Adrenal gland (tissue), 12 donors: ENCODE measurements around the gene GLB1L3. TPM values are rescaled to one million over a fixed set of nuclear protein-coding genes. Genes with fewer than 3 reads are reported as not detected.

Source experiments
- DNase-seq, 7 donors: peaks; one replicate each; pipeline ENCODE4 v3.0.0-alpha.2; 2019 to 2020
- H3K27ac ChIP-seq, 5 donors: fragments of 200-600 bp; sonication (generic) in 4 of 5; 1 replicate in 3 of 5; 2 replicates in 2 of 5; pipeline versions ENCODE4 v1.5.1 to v1.8.0; 2016 to 2020; ENCODE audit warnings: mild to moderate bottlenecking in 1 of 5
- H3K27me3 ChIP-seq: fragments of 200-600 bp; 2 replicates; pipeline ENCODE4 v1.8.0; 2021
- H3K36me3 ChIP-seq, 2 donors: fragments of 200-600 bp; replicated peaks in 1 of 2; 1 replicate in 1 of 2; 2 replicates in 1 of 2; pipeline versions ENCODE4 v1.5.1 to v1.8.0; 2018 to 2022
- H3K4me1 ChIP-seq, 2 donors: fragments of 200-600 bp; replicated peaks in 1 of 2; 1 replicate in 1 of 2; 2 replicates in 1 of 2; pipeline versions ENCODE4 v1.5.1 to v1.8.0; 2018 to 2021
- H3K4me3 ChIP-seq, 4 donors: fragments of 200-600 bp; sonication (generic) in 3 of 4; one replicate each; pipeline ENCODE4 v1.5.1; 2016 to 2018
- H3K9me3 ChIP-seq, 3 donors: fragments of 200-600 bp; sonication (generic) in 1 of 3; replicated peaks in 1 of 3; 1 replicate in 2 of 3; 2 replicates in 1 of 3; pipeline versions ENCODE4 v1.5.1 to v1.8.0; 2016 to 2021
- CTCF ChIP-seq, 6 experiments: fragments of 450-650 bp in 4 of 6; fragments of 200-600 bp in 2 of 6; sonication (generic) in 1 of 6; IDR thresholded peaks; 1 replicate in 5 of 6; 2 replicates in 1 of 6; pipeline versions ENCODE4 v1.5.1 to v1.8.0; 2016 to 2021; ENCODE audit warnings: antibody characterized with exemption in 6 of 6, mild to moderate bottlenecking in 2 of 6, moderate library complexity in 1 of 6
- POLR2A ChIP-seq, 2 donors: fragments of 450-650 bp; IDR thresholded peaks; one replicate each; pipeline ENCODE4 v1.6.1; 2017; ENCODE audit warnings: antibody characterized with exemption in 2 of 2, mild to moderate bottlenecking in 2 of 2, moderate library complexity in 1 of 2
- WGBS, 4 donors: extraction: QIAGEN DNeasy Blood & Tissue Kit in 2 of 4; methylation state at CpG; one replicate each; pipeline versions ENCODE4 v1.1.5 to v1.1.7; 2013 to 2017; 5-methylcytosine and 5-hydroxymethylcytosine counted together
- intact Hi-C, 2 donors: fragments of 100-400 bp; cut with DNase I; formaldehyde crosslinking; loops; one replicate each; pipeline versions ENCODE4 v1.14.1 to v1.15.0; 2022 to 2023
- polyA plus RNA-seq, 3 donors: library from polyadenylated mRNA; stranded (reverse); fragments of 200-250 nt in 2 of 3; fragments of 350-450 nt in 1 of 3; fragmentation: Illumina TruSeq in 1 of 3; extraction: RNeasy Lipid Tissue Mini Kit (QIAGEN cat#74804) in 1 of 3; gene quantifications; one replicate each; pipeline ENCODE4 v1.2.3, GENCODE V29; 2013 to 2014
- total RNA-seq, 9 donors: library from RNA; depleted of rRNA in 4 of 9; stranded (reverse); fragments of >200 nt in 4 of 9; fragments of 120-200 nt in 1 of 9; fragmentation: NEBNext Ultra II Directional in 1 of 9; extraction: Animal tissue kit (Norgen Biotek cat#: 25700) in 1 of 9; gene quantifications; one replicate each; pipeline versions ENCODE4 v1.1.0 to v1.2.4, GENCODE V29; 2013 to 2023
- donor health status: healthy with polysubstance abuse.
- donor health status: Bipolar disorder and iron deficiency.
- donor health status: DM: yes; HTN: yes; CAD: no.
- donor health status: DM: no; HTN: no; CAD: no.
- donor health status: DM: no; HTN: no; CAD: no.
- donor health status: DM: yes; HTN: yes; CAD: no.

Gene GLB1L3
- total and polyA plus RNA-seq, 12 donors: 0.06 to 1.4 (median 0.51) TPM; not detected in 5

DNA sequence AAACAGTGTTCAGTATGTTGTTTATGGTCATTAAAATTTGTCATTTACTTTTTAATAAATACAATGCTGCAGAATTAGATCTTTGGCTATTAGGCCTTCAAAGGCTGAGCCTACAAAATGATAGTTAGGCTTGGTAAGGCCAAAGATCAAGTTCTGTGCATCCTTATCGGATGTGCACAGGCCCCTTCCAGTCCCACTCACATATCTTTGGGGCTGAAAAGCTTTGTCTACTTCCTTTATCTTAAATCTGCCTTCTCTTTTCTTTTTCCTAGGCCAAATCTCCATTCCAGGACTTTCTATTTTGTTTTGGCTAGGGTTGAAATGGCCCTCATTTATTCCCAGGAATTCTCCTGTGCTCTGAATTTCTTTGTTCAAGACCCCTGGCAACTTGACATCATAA is 52.3 kb downstream of the GLB1L3 start:
- intact Hi-C loops: no loop called here
- no peaks in the 10 kb centered on the region for H3K36me3 ChIP-seq
- H3K4me1 ChIP-seq: peaks cover 12 to 13% of the 10 kb centered on the region in 2 donors
- no peaks in the 10 kb centered on the region for H3K27me3 ChIP-seq
- no peak for DNase-seq
- WGBS, 4 donors: 93 to 100% (median 96%) methylated on average over 1 of the region's 1 CpG
- no peak overlapping the region for H3K4me3 ChIP-seq
- no peak for TF ChIP-seq CTCF (IDR thresholded peaks at IDR 0.05)
- no peak for TF ChIP-seq POLR2A (IDR thresholded peaks at IDR 0.05)
- no peak overlapping the region for H3K27ac ChIP-seq
- no peaks in the 10 kb centered on the region for H3K9me3 ChIP-seq

- WGBS, 4 donors: 31 to 43% (median 38%) methylated on average over 22 of the region's 22 CpGs
- intact Hi-C loops: no loop called here
- Histone ChIP-seq H3K4me1 (peaks cover 12 to 13% of the 10 kb centered on the region in 2 donors), H3K27me3 (no peaks in the 10 kb centered on the region), H3K27ac (no peak overlapping the region), H3K9me3 (no peaks in the 10 kb centered on the region), H3K4me3 (peak overlapping the region in 2 of 4 donors; percentile 20 to 56), H3K36me3 (no peaks in the 10 kb centered on the region)
- no peak for TF ChIP-seq CTCF (IDR thresholded peaks at IDR 0.05)
- TF ChIP-seq POLR2A (IDR thresholded peaks at IDR 0.05): no peak
- DNase-seq: no peak
These were observed 54.6 kb downstream of the GLB1L3 start for GRCh38 chr11:134330611-134331353.

GRCh38 chr11:134331354-134332188 is 55.4 kb downstream of the GLB1L3 start, which contains the start of gene GLB1L2:
TSS of gene GLB1L2 (plus strand) at chr11:134331988. CDS start at chr11:134332062, 74 bp downstream.
- DNase-seq: peak; percentile 41 to 80 (median 79)
- WGBS, 4 donors: 1% methylated on average over 18 to 80 of the region's 80 CpGs
- Histone ChIP-seq H3K27me3 (no peaks in the 10 kb centered on the region), H3K36me3 (no peaks in the 10 kb centered on the region), H3K27ac (no peak within 1 kb of the TSS), H3K4me3 (peak within 1 kb of the TSS in 2 of 4 donors; percentile 20 to 56), H3K4me1 (peaks cover 12 to 13% of the 10 kb centered on the region in 2 donors), H3K9me3 (no peaks in the 10 kb centered on the region)
- TF ChIP-seq CTCF (IDR thresholded peaks at IDR 0.05): no peak
- intact Hi-C loops: no loop called here

GRCh38 chr11:134332189-134332631 is 56.0 kb downstream of the GLB1L3 start:
- Histone ChIP-seq H3K4me3 (peak overlapping the region in 2 of 4 donors; percentile 13 to 56), H3K27me3 (no peaks in the 10 kb centered on the region), H3K36me3 (no peaks in the 10 kb centered on the region), H3K4me1 (peaks cover 12 to 13% of the 10 kb centered on the region in 2 donors), H3K27ac (no peak overlapping the region), H3K9me3 (no peaks in the 10 kb centered on the region)
- peak in 1 of 7 donors; percentile 22 for DNase-seq
- 2 to 3% (median 3%) methylated on average over 15 to 40 of the region's 40 CpGs for WGBS, 4 donors
- intact Hi-C loops: no loop called here
- no peak for TF ChIP-seq CTCF (IDR thresholded peaks at IDR 0.05)
- TF ChIP-seq POLR2A (IDR thresholded peaks at IDR 0.05): no peak
